Thyroid gland (tissue), 4 donors: ENCODE measurements around the gene WNT3. TPM values are rescaled to one million over a fixed set of nuclear protein-coding genes. Genes with fewer than 3 reads are reported as not detected.

Experiments used
- DNase-seq, 2 donors: peaks; one replicate each; pipeline ENCODE4 v3.0.0-alpha.2; 2019
- H3K27ac ChIP-seq, 3 donors: fragments of 200-600 bp; sonication (generic); 1 replicate in 2 of 3; 2 replicates in 1 of 3; pipeline ENCODE4 v1.5.1; 2016 to 2019; ENCODE audit warnings: mild to moderate bottlenecking in 1 of 3, moderate library complexity in 1 of 3
- H3K27me3 ChIP-seq: fragments of 200-600 bp; sonication (generic); one replicate; pipeline ENCODE4 v1.5.1; 2019
- H3K36me3 ChIP-seq, 2 donors: fragments of 200-600 bp; sonication (generic); one replicate each; pipeline ENCODE4 v1.5.1; 2016 to 2019
- H3K4me1 ChIP-seq, 2 donors: fragments of 200-600 bp; sonication (generic); one replicate each; pipeline ENCODE4 v1.5.1; 2017 to 2019
- H3K4me3 ChIP-seq, 3 donors: fragments of 200-600 bp; sonication (generic); replicated peaks in 1 of 3; 1 replicate in 2 of 3; 2 replicates in 1 of 3; pipeline ENCODE4 v1.5.1; 2016; ENCODE audit warnings: mild to moderate bottlenecking in 1 of 3
- H3K9me3 ChIP-seq: fragments of 200-600 bp; sonication (generic); one replicate; pipeline ENCODE4 v1.5.1; 2017
- CTCF ChIP-seq, 6 experiments: fragments of 200-600 bp in 3 of 6; fragments of 450-650 bp in 3 of 6; sonication (generic) in 3 of 6; IDR thresholded peaks; one replicate each; pipeline ENCODE4 v1.5.1; 2016 to 2019; ENCODE audit warnings: antibody characterized with exemption in 6 of 6, mild to moderate bottlenecking in 2 of 6, inconsistent platforms in 1 of 6, moderate library complexity in 1 of 6
- POLR2A ChIP-seq, 2 donors: fragments of 450-650 bp; IDR thresholded peaks; one replicate each; pipeline ENCODE4 v1.6.1; 2017; ENCODE audit warnings: antibody characterized with exemption in 2 of 2, mild to moderate bottlenecking in 2 of 2, moderate library complexity in 1 of 2
- WGBS, 2 donors: methylation state at CpG; one replicate each; pipeline ENCODE4 v1.1.5; 2017; 5-methylcytosine and 5-hydroxymethylcytosine counted together
- intact Hi-C: fragments of 100-400 bp; cut with DNase I; formaldehyde crosslinking; loops from one replicate; pipeline ENCODE4 v1.15.1; 2023
- total RNA-seq, 4 donors: library from RNA; depleted of rRNA; stranded (reverse); fragments of >200 nt; gene quantifications; one replicate each; pipeline ENCODE4 v1.2.3, GENCODE V29; 2016

WNT3 gene
- total RNA-seq, 4 donors from 2014 or later = 0.68 to 2.4 (median 0.82) TPM

- DNase-seq = no peak
- Histone ChIP-seq H3K27ac (no peak overlapping the region), H3K27me3 (no peaks in the 10 kb centered on the region), H3K4me1 (no peaks in the 10 kb centered on the region), H3K36me3 (no peaks in the 10 kb centered on the region), H3K4me3 (no peak overlapping the region), H3K9me3 (no peaks in the 10 kb centered on the region)
- 82 to 84% methylated on average over 7 to 8 of the region's 8 CpGs for WGBS, 2 donors
- intact Hi-C loops = no loop called here
- no peak for TF ChIP-seq CTCF (IDR thresholded peaks at IDR 0.05)
- no peak for TF ChIP-seq POLR2A (IDR thresholded peaks at IDR 0.05)
Measured at GRCh38 chr17:46863383-46864121, 45.1 kb upstream of the WNT3 start.

GRCh38 chr17:46862949-46863348 is 44.5 kb upstream of the WNT3 start:
- no peak for DNase-seq
- Histone ChIP-seq H3K36me3 (no peaks in the 10 kb centered on the region), H3K27me3 (no peaks in the 10 kb centered on the region), H3K27ac (no peak overlapping the region), H3K9me3 (no peaks in the 10 kb centered on the region), H3K4me3 (no peak overlapping the region), H3K4me1 (no peaks in the 10 kb centered on the region)
- intact Hi-C loops = no loop called here
- WGBS, 2 donors = 31 to 34% methylated on average over 10 of the region's 13 CpGs
- no peak for TF ChIP-seq CTCF (IDR thresholded peaks at IDR 0.05)
- TF ChIP-seq POLR2A (IDR thresholded peaks at IDR 0.05) = no peak

GRCh38 chr17:46859996-46860395 is 41.5 kb upstream of the WNT3 start:
- no peak for TF ChIP-seq POLR2A (IDR thresholded peaks at IDR 0.05)
- no peak for TF ChIP-seq CTCF (IDR thresholded peaks at IDR 0.05)
- no peaks in the 10 kb centered on the region for H3K4me1 ChIP-seq
- H3K27ac ChIP-seq = no peak overlapping the region
- H3K27me3 ChIP-seq = no peaks in the 10 kb centered on the region
- no peaks in the 10 kb centered on the region for H3K36me3 ChIP-seq
- no peak overlapping the region for H3K4me3 ChIP-seq
- no peaks in the 10 kb centered on the region for H3K9me3 ChIP-seq
- intact Hi-C loops = no loop called here
- 61 to 68% methylated on average over 5 of the region's 5 CpGs for WGBS, 2 donors
- DNase-seq = no peak

- H3K4me3 ChIP-seq = no peak overlapping the region
- no peaks in the 10 kb centered on the region for H3K9me3 ChIP-seq
- TF ChIP-seq POLR2A (IDR thresholded peaks at IDR 0.05) = no peak
- H3K27ac ChIP-seq = no peak overlapping the region
- H3K27me3 ChIP-seq = no peaks in the 10 kb centered on the region
- no peaks in the 10 kb centered on the region for H3K4me1 ChIP-seq
- intact Hi-C loops = no loop called here
- H3K36me3 ChIP-seq = no peaks in the 10 kb centered on the region
- no peak for DNase-seq
- 91 to 94% methylated on average over 1 of the region's 1 CpG for WGBS, 2 donors
Measured at GRCh38 chr17:46857600-46857999, 39.1 kb upstream of the WNT3 start.

- H3K27me3 ChIP-seq = peaks cover 5% of the 10 kb centered on the region
- WGBS, 2 donors = 70 to 82% methylated on average over 4 of the region's 4 CpGs
- H3K4me1 ChIP-seq = peaks cover 5 to 18% of the 10 kb centered on the region in 2 donors
- no peaks in the 10 kb centered on the region for H3K36me3 ChIP-seq
- TF ChIP-seq POLR2A (IDR thresholded peaks at IDR 0.05) (no peak), CTCF (IDR thresholded peaks at IDR 0.05) (no peak)
- H3K27ac ChIP-seq = no peak overlapping the region
- no peak overlapping the region for H3K4me3 ChIP-seq
- H3K9me3 ChIP-seq = no peaks in the 10 kb centered on the region
- intact Hi-C loops = no loop called here
- no peak for DNase-seq
Measured at GRCh38 chr17:46854948-46855347, 36.5 kb upstream of the WNT3 start.
